Suprapubic skin (tissue), 4 donors: Measurements from ENCODE around the gene TUBA3E. TPM values are rescaled to one million over a fixed set of nuclear protein-coding genes. Genes with fewer than 3 reads are reported as not detected.
"Not testable (repeated sequence)": the region's sequence is repeated elsewhere in the genome, so short reads cannot be mapped to it uniquely, and the experiment has no call there.

ENCODE experiments used
- DNase-seq, 2 donors: peaks; one replicate each; pipeline ENCODE4 v3.0.0-alpha.2; 2019; ENCODE audit warnings: low spot score in 2 of 2
- H3K27ac ChIP-seq: fragments of 200-600 bp; sonication (generic); one replicate; pipeline ENCODE4 v1.5.1; 2019
- H3K27me3 ChIP-seq: fragments of 200-600 bp; sonication (generic); one replicate; pipeline ENCODE4 v1.5.1; 2019
- H3K36me3 ChIP-seq: fragments of 200-600 bp; sonication (generic); one replicate; pipeline ENCODE4 v1.5.1; 2019
- H3K4me1 ChIP-seq: fragments of 200-600 bp; sonication (generic); one replicate; pipeline ENCODE4 v1.5.1; 2019
- H3K4me3 ChIP-seq: fragments of 200-600 bp; sonication (generic); one replicate; pipeline ENCODE4 v1.5.1; 2019; ENCODE audit warnings: mild to moderate bottlenecking
- H3K9me3 ChIP-seq: fragments of 200-600 bp; sonication (generic); one replicate; pipeline ENCODE4 v1.5.1; 2019
- CTCF ChIP-seq, 2 donors: fragments of 200-600 bp in 1 of 2; fragments of 450-650 bp in 1 of 2; sonication (generic) in 1 of 2; IDR thresholded peaks; one replicate each; pipeline ENCODE4 v1.5.1; 2016 to 2019; ENCODE audit warnings: antibody characterized with exemption in 2 of 2, mild to moderate bottlenecking in 1 of 2, moderate library complexity in 1 of 2
- EP300 ChIP-seq: sonication (generic); formaldehyde crosslinking; IDR thresholded peaks from one replicate; pipeline ENCODE4 v1.6.1; 2017; ENCODE audit warnings: antibody characterized with exemption
- POLR2A ChIP-seq, 2 donors: fragments of 450-650 bp; IDR thresholded peaks; one replicate each; pipeline ENCODE4 v1.6.1; 2017; ENCODE audit warnings: antibody characterized with exemption in 2 of 2, mild to moderate bottlenecking in 2 of 2, moderate library complexity in 2 of 2
- POLR2AphosphoS5 ChIP-seq, 3 donors: sonication (generic); formaldehyde crosslinking; IDR thresholded peaks; one replicate each; pipeline ENCODE4 v1.6.1; 2017; ENCODE audit warnings: antibody characterized with exemption in 3 of 3
- WGBS: methylation state at CpG from one replicate; pipeline ENCODE4 v1.1.5; 2018; 5-methylcytosine and 5-hydroxymethylcytosine counted together
- total RNA-seq, 4 donors: library from RNA; depleted of rRNA; stranded (reverse); fragments of >200 nt; gene quantifications; one replicate each; pipeline ENCODE4 v1.1.0, GENCODE V29; 2016

The TUBA3E gene
- total RNA-seq, 4 donors from 2014 or later = not detected

DNA sequence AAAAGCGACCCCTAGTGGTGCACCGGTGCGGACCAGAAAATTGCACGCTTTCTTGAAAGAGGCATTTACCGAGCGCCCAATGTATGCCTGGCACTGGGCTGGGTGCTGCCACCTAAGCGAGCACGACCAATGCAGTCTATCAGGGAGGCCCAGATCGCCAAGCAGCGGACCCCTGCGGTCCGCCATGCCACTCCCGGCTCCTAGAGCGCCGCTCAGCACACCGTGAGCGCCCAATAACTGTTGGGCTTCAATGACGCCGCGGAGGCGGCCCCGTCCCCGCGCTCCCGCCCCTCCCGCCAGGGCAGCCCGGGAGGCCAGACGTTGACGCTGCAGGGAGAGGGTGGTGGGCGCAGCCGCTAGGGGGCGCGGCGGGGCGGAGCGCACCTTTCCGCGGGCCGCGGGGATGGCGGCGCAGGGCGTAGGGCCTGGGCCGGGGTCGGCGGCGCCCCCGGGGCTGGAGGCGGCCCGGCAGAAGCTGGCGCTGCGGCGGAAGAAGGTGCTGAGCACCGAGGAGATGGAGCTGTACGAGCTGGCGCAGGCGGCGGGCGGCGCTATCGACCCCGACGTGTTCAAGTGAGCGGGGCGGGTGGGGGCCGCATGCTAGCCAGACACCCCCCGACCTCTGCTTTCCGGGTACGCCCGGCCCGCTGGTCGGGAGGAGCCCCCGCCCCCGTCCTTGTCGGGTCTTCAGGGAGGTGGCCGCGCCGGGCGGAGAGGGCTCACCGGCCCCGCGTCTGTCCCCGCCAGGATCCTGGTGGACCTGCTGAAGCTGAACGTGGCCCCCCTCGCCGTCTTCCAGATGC, 16.2 kb downstream of the TUBA3E start, which contains the start of gene MZT2B:
Gene MZT2B, plus strand, starts transcription at position 383 of the 803 bp plus-strand sequence. Its CDS starts 21 bp downstream, at position 404.
- H3K36me3 ChIP-seq, H3K27me3 ChIP-seq, H3K9me3 ChIP-seq: not testable (repeated sequence)
- Histone ChIP-seq H3K27ac (peak within 1 kb of the TSS; percentile 90), H3K4me1 (peaks cover 24% of the 10 kb centered on the region), H3K4me3 (peak within 1 kb of the TSS; percentile 98)
- DNase-seq = peak; percentile 86 to 91
- WGBS = no CpG with 5 or more reads among the region's 86 CpGs
- TF ChIP-seq CTCF (IDR thresholded peaks at IDR 0.05) = peak; percentile 59 to 94

DNA sequence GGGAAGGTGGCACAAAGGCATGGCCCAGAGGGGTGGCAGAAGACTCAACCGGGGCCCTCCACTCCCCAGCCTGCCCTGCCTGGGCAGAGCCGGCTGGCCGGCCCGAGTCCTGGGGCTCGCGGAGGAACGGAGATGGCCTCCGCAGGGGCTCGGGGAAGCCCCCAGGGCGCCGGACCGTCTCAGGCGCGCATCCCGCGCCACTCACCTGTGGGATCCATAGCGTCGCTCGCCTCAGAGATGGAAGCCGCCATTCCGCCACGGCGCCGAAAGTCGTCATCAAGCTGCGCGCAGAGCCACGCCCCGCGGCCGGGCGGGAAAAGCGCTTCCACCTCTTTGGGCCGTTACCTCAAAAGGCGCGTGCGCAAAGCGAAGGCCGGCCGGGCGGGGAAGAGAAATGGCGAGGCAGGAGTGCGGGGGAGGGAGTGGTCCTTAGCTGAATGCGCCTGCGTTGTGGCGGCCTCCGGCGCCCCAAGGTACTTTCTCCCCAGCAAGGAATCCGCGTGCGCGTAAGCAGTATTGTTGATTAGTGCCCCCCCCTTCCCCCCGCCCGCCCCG, 16.8 kb downstream of the TUBA3E start, which contains the start of gene SMPD4:
Gene SMPD4, minus strand, starts transcription at position 278 of the 555 bp plus-strand sequence. CDS start 5,010 bp downstream, outside the sequence.
- no peaks in the 10 kb centered on the region for H3K27me3 ChIP-seq
- DNase-seq = peak; percentile 98
- peaks cover 24% of the 10 kb centered on the region for H3K4me1 ChIP-seq
- H3K9me3 ChIP-seq = no peaks in the 10 kb centered on the region
- H3K36me3 ChIP-seq = peaks cover 4% of the 10 kb centered on the region
- TF ChIP-seq CTCF (IDR thresholded peaks at IDR 0.05) (no peak), POLR2A (IDR thresholded peaks at IDR 0.05) (peak in 1 of 2 donors; percentile 23), EP300 (no peak), POLR2AphosphoS5 (IDR thresholded peaks at IDR 0.05) (peak in 1 of 3 donors; percentile 43)
- H3K4me3 ChIP-seq = peak within 1 kb of the TSS; percentile 98
- WGBS = 0% methylated on average over 14 of the region's 55 CpGs
- peak within 1 kb of the TSS; percentile 90 for H3K27ac ChIP-seq

- Histone ChIP-seq H3K27ac (peak overlapping the region; percentile 90), H3K4me3 (peak overlapping the region; percentile 98), H3K4me1 (peaks cover 24% of the 10 kb centered on the region)
- WGBS = 27% methylated on average over 32 of the region's 38 CpGs
- DNase-seq, H3K27me3 ChIP-seq, H3K9me3 ChIP-seq, H3K36me3 ChIP-seq: not testable (repeated sequence)
Observed at GRCh38 chr2:130180404-130181324, 17.6 kb downstream of the TUBA3E start.

DNA sequence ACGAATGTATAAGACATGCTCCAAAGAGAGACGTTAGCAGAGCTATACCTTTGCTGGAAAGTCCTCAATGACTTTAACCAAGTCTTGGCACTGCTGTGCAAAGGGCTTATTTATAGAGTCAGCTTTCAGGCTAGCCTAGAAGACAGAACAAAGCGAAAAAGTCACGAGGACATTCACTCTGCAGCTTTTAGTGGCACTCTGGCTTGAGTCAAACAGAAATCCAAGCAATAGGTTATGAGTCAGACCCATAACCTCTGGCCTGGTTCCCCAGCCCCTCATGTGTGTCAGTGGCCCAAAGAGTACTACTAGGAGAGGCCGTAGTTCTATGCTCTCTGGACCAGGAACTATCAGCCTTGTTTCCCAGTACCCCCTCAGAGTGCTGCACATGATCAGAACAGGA, 23.4 kb downstream of the TUBA3E start:
- not testable (repeated sequence) for H3K27me3 ChIP-seq, DNase-seq, H3K27ac ChIP-seq, H3K4me1 ChIP-seq, H3K9me3 ChIP-seq, H3K4me3 ChIP-seq
- WGBS = 94% methylated on average over 5 of the region's 5 CpGs
- peaks cover 54% of the 10 kb centered on the region for H3K36me3 ChIP-seq

DNA sequence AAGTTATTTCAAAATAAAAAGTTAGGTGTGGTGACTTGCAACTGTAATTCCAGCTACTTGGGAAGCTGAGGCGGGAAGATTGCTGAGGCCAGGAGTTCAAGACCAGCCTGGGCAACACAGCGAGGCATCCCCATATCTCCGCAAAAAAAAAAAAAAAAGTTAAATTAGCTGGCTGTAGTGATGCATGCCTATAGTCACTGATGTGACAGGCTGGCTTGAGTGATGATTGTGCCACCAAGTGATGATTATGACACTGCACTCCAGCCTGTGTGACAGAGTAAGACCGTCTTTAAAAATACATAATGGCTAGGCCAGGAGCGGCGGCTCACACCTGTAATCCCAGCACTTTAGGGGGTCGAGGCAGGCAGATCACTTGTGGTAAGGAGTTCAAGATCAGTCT, 28.3 kb downstream of the TUBA3E start:
- Histone ChIP-seq H3K9me3 (no peaks in the 10 kb centered on the region), H3K4me3 (no peak overlapping the region), H3K4me1 (no peaks in the 10 kb centered on the region), H3K27ac (no peak overlapping the region), H3K27me3 (no peaks in the 10 kb centered on the region), H3K36me3 (peaks cover 85% of the 10 kb centered on the region)
- no peak for DNase-seq
- no peak for TF ChIP-seq EP300
- TF ChIP-seq CTCF (IDR thresholded peaks at IDR 0.05) = no peak
- TF ChIP-seq POLR2AphosphoS5 (IDR thresholded peaks at IDR 0.05) = no peak
- 84% methylated on average over 7 of the region's 7 CpGs for WGBS

- not testable (repeated sequence) for H3K27ac ChIP-seq, DNase-seq, H3K27me3 ChIP-seq, H3K4me3 ChIP-seq, H3K9me3 ChIP-seq, H3K4me1 ChIP-seq
- H3K36me3 ChIP-seq = peaks cover 84% of the 10 kb centered on the region
- WGBS = 97% methylated on average over 3 of the region's 3 CpGs
Observed at GRCh38 chr2:130169163-130169562, 29.1 kb downstream of the TUBA3E start.

DNA sequence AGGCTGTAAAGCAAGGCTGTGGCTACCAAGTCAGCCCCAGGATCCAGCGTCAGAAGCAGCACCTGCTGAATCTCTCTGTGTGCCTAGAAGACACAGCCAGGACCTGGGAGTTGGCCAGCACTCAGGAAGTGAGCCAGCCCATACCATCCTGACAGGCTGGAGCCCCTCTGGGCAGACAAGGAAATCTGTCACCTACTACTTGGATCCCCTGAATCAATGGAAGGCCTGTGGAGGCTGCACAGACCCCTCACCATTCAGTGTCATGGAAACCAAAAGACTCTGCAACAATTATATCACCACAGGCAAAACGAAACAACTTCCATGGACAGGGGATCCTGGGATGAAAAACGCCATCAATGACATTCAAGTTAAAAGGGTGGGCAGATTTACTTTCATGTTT, 31.6 kb downstream of the TUBA3E start:
- not testable (repeated sequence) for H3K4me3 ChIP-seq
- H3K36me3 ChIP-seq = peaks cover 78% of the 10 kb centered on the region

More for the DNA sequence above, 31.6 kb downstream of the TUBA3E start:
- not testable (repeated sequence) for H3K27me3 ChIP-seq, H3K4me1 ChIP-seq, DNase-seq, H3K9me3 ChIP-seq, H3K27ac ChIP-seq
- WGBS = 88% methylated on average over 3 of the region's 3 CpGs
